GM21576 (cell line): ENCODE results near the gene MMP10.

ENCODE experiments used
- ATAC-seq: cut with Tn5 transposase; IDR thresholded peaks from one replicate; pipeline ENCODE4 v1.9.1; 2021; ENCODE audit warnings: mild to moderate bottlenecking, moderate library complexity; ENCODE audit not compliant: unreplicated experiment

MMP10 gene

DNA sequence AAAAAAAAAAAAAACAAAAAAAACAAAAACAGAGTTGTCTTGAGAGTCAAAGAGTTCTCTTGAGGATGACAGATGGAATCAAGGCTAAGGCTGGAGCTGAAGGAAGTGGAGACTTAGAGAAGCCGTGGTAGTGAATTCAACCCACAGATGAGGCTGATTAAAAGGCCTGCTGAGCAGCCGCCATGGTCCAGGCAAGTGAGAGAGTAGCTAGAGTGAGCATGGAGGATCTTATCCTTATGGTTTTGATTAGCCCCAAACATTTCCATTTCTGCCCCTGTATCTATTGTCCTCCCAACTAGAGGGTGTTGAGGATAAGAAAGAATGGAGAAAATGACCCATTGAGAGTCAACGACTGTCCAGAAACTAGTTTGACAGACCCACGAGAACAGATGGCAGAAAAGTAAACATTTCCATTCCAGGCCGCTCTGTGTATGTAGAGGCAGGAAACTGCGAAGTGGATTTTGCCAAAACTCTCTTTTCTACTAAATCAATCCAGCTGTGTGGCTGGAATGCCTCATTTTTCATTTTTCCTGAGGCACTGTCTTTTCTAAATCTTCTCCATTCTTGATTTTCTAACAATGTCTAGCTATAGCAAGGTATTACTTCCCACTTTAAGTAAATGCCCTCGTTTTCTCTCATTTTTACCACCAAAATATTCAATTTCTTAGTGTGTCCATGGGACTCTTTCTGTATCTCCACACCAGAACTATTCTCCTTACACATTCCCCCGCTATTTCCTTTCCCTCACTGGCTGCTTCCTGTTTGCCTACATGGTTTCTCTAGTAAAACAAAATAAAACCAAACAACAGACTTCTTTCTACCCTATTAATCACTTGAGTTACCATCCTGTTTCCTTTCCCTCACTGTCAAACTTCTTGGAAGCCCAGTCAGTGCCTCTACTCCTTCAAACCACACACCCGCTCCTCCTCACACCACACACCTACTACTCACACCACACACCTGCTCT is 50.3 kb downstream of the MMP10 start:
- ATAC-seq: no peak

DNA sequence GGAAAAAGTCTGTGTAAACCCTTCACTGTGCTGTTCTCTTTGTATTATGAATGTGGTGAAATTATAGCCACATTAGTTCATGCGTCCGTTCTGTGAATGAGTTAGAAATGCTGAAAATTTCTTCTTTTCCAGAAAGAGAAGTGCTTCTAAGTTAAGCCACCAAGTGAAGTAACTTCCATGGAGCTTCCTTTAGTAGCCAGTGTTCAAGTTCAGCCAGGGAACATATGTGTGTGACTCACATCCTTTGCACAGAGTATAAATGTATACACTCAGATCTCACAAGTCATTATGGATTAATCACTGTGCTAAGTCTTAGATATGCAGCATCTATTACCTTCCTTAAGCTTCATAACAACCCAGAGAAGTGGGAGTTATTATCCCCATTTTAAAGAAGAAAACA is 52.5 kb downstream of the MMP10 start:
- no peak for ATAC-seq

DNA sequence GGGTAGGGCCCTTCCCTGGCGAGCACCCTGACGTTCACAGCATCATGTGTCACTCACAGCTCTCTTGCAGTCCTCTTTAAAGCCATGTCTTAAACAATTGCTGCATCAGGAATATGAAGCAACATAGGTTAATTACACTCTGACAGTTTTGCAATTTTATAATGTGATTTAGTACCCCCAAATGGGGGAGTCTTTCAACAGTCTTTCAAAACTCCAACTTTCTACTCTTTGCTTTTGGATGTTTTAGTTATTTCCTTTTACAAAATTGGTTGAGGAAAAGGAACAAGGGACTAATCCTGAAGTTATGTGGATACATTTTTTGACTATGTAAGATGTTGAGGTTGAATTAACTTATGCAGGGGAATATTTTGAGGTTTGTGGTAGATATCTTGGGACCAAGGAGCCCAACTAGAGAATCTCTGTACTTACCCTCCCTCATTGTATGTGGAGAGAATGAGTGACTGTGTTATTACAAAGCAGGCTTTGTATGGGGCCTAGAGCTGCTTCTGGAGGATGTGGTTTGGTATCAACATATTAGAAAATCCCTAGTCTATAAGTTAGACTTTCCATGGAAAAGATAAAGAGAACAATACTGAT is 55.4 kb downstream of the MMP10 start, which contains the start of gene MMP8:
Gene MMP8 (minus strand): TSS at position 51 of the 597 bp plus-strand sequence. CDS start 99 bp downstream, outside the sequence.
- no peak for ATAC-seq

DNA sequence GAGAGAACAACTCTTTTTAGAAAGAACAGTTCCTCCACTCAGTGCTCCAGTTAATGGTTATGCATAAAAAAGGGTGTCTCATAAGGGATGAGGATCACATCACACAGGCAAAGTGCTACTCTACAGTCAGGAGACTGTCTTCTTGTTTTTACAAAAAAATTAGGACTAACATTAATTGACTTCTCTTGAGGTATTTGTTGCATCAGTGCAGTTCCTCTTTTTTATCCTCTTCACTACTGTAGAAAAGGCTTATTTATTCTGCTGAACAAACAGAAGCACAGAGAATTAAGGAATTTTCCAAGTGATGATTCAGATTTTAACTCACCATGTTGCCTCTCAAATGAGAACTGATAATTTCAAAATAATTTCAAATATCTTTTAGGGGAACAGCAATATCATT is 57.6 kb downstream of the MMP10 start:
- no peak for ATAC-seq
